Measurements from ENCODE around the gene B9D2. TPM values are rescaled to one million over a fixed set of nuclear protein-coding genes. Genes with fewer than 3 reads are reported as not detected.

B9D2 gene
- total and polyA plus RNA-seq, 3 donors from 2014 or later = 6.7 to 14.6 (median 13.5) TPM

DNA sequence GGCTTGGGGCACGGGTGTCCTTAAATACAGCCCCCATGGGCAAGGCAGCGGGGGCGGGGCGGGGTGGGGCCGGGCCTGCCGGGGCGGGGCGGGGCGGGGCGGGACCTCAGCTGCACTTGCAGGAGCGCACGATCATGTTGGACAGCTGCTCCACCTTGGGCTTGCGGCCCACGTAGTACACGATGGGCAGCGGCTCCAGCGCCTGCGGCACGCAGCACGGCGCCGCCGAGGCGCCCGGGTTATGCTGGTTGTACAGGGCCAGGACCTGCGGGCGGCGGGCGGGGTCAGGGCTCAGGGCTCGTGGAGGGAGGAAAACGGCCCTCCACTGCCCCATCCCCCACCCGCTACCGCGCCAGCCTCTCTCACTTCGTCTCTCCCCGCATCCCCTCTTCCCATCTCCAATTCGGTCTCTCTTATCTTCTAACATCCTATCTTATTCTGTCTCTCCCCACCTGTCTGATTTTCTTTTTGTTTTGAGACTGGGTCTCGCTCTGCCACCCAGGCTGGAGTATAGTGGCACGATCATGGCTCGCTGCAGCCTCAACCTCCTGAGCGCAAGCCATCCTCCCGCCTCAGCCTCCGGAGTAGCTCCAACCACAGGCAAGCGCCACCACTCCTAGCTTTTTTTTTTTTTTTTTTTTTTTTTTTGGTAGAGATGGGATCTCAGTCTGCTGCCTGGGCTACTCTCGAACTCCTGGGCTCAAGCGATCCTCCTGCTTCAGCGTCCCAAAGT lies 32.8 kb downstream of the B9D2 start:
- no peak for TF ChIP-seq POLR2A (IDR thresholded peaks at IDR 0.05)
- TF ChIP-seq, protein P1, sequence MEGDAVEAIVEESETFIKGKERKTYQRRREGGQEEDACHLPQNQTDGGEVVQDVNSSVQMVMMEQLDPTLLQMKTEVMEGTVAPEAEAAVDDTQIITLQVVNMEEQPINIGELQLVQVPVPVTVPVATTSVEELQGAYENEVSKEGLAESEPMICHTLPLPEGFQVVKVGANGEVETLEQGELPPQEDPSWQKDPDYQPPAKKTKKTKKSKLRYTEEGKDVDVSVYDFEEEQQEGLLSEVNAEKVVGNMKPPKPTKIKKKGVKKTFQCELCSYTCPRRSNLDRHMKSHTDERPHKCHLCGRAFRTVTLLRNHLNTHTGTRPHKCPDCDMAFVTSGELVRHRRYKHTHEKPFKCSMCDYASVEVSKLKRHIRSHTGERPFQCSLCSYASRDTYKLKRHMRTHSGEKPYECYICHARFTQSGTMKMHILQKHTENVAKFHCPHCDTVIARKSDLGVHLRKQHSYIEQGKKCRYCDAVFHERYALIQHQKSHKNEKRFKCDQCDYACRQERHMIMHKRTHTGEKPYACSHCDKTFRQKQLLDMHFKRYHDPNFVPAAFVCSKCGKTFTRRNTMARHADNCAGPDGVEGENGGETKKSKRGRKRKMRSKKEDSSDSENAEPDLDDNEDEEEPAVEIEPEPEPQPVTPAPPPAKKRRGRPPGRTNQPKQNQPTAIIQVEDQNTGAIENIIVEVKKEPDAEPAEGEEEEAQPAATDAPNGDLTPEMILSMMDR (IDR thresholded peaks at IDR 0.05) = no peak
- no peaks in the 10 kb centered on the region for H3K27me3 ChIP-seq
- DNase-seq = no peak
- H3K4me3 ChIP-seq = no peak overlapping the region
- intact Hi-C loops (cut with DNase I; ENCODE audit: low total_unique reads) = no loop called here
- H3K9me3 ChIP-seq = no peaks in the 10 kb centered on the region
- 60 to 66% methylated on average over 17 to 47 of the region's 47 CpGs for WGBS, 2 donors
- H3K27ac ChIP-seq = no peak overlapping the region
- H3K36me3 ChIP-seq (ENCODE audit: low read depth, missing control alignments) = no peaks in the 10 kb centered on the region
- H3K4me1 ChIP-seq = peaks cover 3% of the 10 kb centered on the region

DNA sequence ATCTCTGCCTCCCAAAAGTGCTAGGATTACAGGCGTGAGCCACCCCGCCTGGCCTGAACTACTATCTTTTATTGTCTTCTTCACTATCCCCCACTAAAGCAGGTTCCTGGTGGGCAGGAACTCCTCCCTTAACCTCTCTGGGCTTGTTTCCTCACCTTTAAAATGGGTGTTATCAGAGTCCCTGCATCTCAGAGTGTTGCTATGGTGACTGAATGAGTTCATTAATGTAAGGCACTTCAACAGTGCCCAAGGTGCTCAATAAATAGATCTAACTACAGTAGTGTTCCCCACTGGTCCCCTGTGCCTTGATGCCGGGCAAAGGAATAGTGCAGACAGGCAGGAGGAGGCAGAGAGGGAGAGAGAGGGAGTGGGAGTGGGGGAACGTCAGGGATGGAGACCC lies 33.5 kb downstream of the B9D2 start:
- no peak for TF ChIP-seq POLR2A (IDR thresholded peaks at IDR 0.05)
- TF ChIP-seq, protein P1 (IDR thresholded peaks at IDR 0.05) = no peak

DNA sequence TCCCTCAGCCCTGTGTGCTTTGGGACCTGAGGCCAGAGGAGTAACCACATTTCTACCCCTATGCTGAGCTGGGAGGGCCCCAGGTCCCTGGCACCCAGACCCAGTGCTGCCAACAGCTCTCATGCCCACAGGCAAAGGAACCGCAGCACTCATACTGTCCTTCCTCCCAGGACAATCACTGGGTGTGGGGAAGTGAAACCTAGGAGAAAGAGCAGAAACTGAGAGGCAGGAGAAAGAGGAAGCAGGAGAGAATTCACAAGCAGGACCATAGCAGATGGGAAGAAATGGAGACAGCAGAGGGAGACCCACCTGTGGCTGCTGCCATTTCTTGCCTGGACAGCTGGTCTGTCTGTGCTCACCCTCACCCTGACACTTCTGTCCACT lies 35.1 kb downstream of the B9D2 start:
- Histone ChIP-seq H3K4me1 (peaks cover 26% of the 10 kb centered on the region), H3K9me3 (no peaks in the 10 kb centered on the region), H3K27me3 (no peaks in the 10 kb centered on the region), H3K36me3 (ENCODE audit: low read depth, missing control alignments) (no peaks in the 10 kb centered on the region), H3K4me3 (no peak overlapping the region), H3K27ac (no peak overlapping the region)
- 91 to 93% methylated on average over 1 of the region's 1 CpG for WGBS, 2 donors
- no peak for DNase-seq
- intact Hi-C loops (cut with DNase I; ENCODE audit: low total_unique reads) = no loop called here
- TF ChIP-seq POLR2A (IDR thresholded peaks at IDR 0.05) = no peak
- TF ChIP-seq, protein P1 (IDR thresholded peaks at IDR 0.05) = no peak

More for the DNA sequence above, 33.5 kb downstream of the B9D2 start:
- H3K4me3 ChIP-seq = no peak overlapping the region
- H3K4me1 ChIP-seq = peaks cover 10% of the 10 kb centered on the region
- 70 to 73% methylated on average over 4 of the region's 4 CpGs for WGBS, 2 donors
- no peaks in the 10 kb centered on the region for H3K27me3 ChIP-seq
- H3K36me3 ChIP-seq (ENCODE audit: low read depth, missing control alignments) = no peaks in the 10 kb centered on the region
- no peak overlapping the region for H3K27ac ChIP-seq
- intact Hi-C loops (cut with DNase I; ENCODE audit: low total_unique reads) = no loop called here
- DNase-seq = no peak
- no peaks in the 10 kb centered on the region for H3K9me3 ChIP-seq

DNA sequence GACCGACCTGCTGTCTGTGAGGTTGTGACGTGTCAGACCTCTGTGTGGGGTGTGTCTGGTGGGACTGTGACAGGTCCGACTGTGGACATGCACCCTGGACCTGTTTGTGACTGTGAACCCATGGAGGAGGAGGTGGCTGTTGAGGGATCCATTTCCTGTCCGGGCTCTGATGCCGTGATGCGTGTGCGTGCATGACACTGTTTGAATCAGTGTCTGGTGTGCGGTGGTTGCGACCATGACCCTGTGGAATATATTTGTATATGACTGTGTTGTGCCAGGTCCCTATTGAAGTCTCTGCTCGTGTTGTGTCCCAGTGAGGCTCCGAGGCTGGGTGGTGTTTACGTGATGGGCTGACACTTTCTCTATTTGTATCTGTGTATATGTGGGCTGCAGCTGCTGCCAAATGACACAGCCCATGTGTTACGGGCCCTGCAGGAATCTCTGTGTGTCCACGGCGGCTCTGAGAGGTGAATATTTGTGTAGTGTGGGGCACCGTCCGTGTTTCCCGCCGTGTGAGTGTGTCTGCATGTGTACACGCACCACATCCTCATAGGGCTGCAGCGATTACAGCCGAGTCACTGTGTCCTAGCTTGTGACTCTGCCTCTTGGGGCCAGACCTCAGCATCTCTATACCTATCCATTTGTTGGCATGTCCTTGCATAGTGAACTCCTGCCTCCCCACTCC lies 35.6 kb downstream of the B9D2 start:
- intact Hi-C loops (cut with DNase I; ENCODE audit: low total_unique reads) = no loop called here
- H3K27ac ChIP-seq = peak overlapping the region in 1 of 2 donors; percentile 57
- H3K4me3 ChIP-seq = no peak overlapping the region
- H3K9me3 ChIP-seq = no peaks in the 10 kb centered on the region
- DNase-seq = no peak
- H3K36me3 ChIP-seq (ENCODE audit: low read depth, missing control alignments) = no peaks in the 10 kb centered on the region
- TF ChIP-seq POLR2A (IDR thresholded peaks at IDR 0.05) = no peak
- TF ChIP-seq, protein P1 (IDR thresholded peaks at IDR 0.05) = no peak
- WGBS, 2 donors = 71 to 84% methylated on average over 14 to 22 of the region's 22 CpGs
- H3K4me1 ChIP-seq = peaks cover 31% of the 10 kb centered on the region
- H3K27me3 ChIP-seq = no peaks in the 10 kb centered on the region

All from testis (tissue), 3 donors.